H9 (cell line): Measurements from ENCODE around the gene PEX7. TPM values are rescaled to one million over a fixed set of nuclear protein-coding genes. Genes with fewer than 3 reads are reported as not detected.

Experiments used
- DNase-seq: peaks from one replicate; pipeline ENCODE4 v3.0.0-alpha.2; 2017
- H2AFZ ChIP-seq: one replicate; pipeline ENCODE4 v1.6.1; 2013; ENCODE audit warnings: mild to moderate bottlenecking, low read length, control low read depth, moderate library complexity
- H2AK5ac ChIP-seq: 2 replicates; pipeline ENCODE4 v1.6.1; 2013; ENCODE audit warnings: low read length, control low read depth, mixed read lengths; ENCODE audit not compliant: insufficient read length
- H2BK120ac ChIP-seq: one replicate; pipeline ENCODE4 v1.6.1; 2013; ENCODE audit warnings: low read depth, mild to moderate bottlenecking, low read length, control low read depth, inconsistent platforms; ENCODE audit not compliant: poor library complexity, severe bottlenecking
- H2BK12ac ChIP-seq: 2 replicates; pipeline ENCODE4 v1.6.1; 2013; ENCODE audit warnings: low read length, control low read depth, mixed read lengths, low read depth; ENCODE audit not compliant: insufficient read length
- H2BK15ac ChIP-seq: 2 replicates; pipeline ENCODE4 v1.6.1; 2013; ENCODE audit warnings: low read depth, low read length, control low read depth
- H2BK20ac ChIP-seq: one replicate; pipeline ENCODE4 v1.6.1; 2013; ENCODE audit warnings: low read depth, mild to moderate bottlenecking, low read length, control low read depth, inconsistent platforms; ENCODE audit not compliant: poor library complexity, severe bottlenecking
- H2BK5ac ChIP-seq: 2 replicates; pipeline ENCODE4 v1.6.1; 2013; ENCODE audit warnings: low read length, control low read depth, mixed read lengths; ENCODE audit not compliant: insufficient read length
- H3K14ac ChIP-seq: 2 replicates; pipeline ENCODE4 v1.6.1; 2013; ENCODE audit warnings: low read length, control low read depth; ENCODE audit not compliant: insufficient read depth
- H3K18ac ChIP-seq: 2 replicates; pipeline ENCODE4 v1.6.1; 2013; ENCODE audit warnings: low read depth, mild to moderate bottlenecking, mixed read lengths, low read length, control low read depth; ENCODE audit not compliant: insufficient read length
- H3K23ac ChIP-seq: 2 replicates; pipeline ENCODE4 v1.6.1; 2013; ENCODE audit warnings: low read length, control low read depth, mixed read lengths, low read depth; ENCODE audit not compliant: insufficient read length
- H3K23me2 ChIP-seq: 2 replicates; pipeline ENCODE4 v1.6.1; 2013; ENCODE audit warnings: low read depth, mild to moderate bottlenecking, mixed read lengths, low read length, control low read depth; ENCODE audit not compliant: insufficient read length, poor library complexity, severe bottlenecking
- H3K27ac ChIP-seq: 2 replicates; pipeline ENCODE4 v1.5.1; 2013; ENCODE audit warnings: low read length, control low read depth, mixed read lengths, low read depth; ENCODE audit not compliant: insufficient read length
- H3K27me3 ChIP-seq: 2 replicates; pipeline ENCODE4 v1.6.1; 2013; ENCODE audit warnings: low read length, control low read depth, inconsistent platforms; ENCODE audit not compliant: insufficient read depth
- H3K4ac ChIP-seq: 2 replicates; pipeline ENCODE4 v1.6.1; 2013; ENCODE audit warnings: low read depth, mild to moderate bottlenecking, control low read depth, inconsistent platforms, low read length, moderate library complexity
- H3K4me1 ChIP-seq: 2 replicates; pipeline ENCODE4 v1.6.1; 2013; ENCODE audit warnings: low read length, control low read depth, inconsistent platforms; ENCODE audit not compliant: insufficient read depth
- H3K4me2 ChIP-seq: 2 replicates; pipeline ENCODE4 v1.6.1; 2013; ENCODE audit warnings: low read length, control low read depth, mixed read lengths; ENCODE audit not compliant: insufficient read length, insufficient read depth
- H3K56ac ChIP-seq: 2 replicates; pipeline ENCODE4 v1.6.1; 2013; ENCODE audit warnings: low read depth, mild to moderate bottlenecking, mixed read lengths, low read length, control low read depth; ENCODE audit not compliant: insufficient read length
- H3K79me1 ChIP-seq: 2 replicates; pipeline ENCODE4 v1.6.1; 2013; ENCODE audit warnings: low read depth, mild to moderate bottlenecking, moderate library complexity, low read length, control low read depth, inconsistent platforms; ENCODE audit not compliant: insufficient read depth, poor library complexity, severe bottlenecking
- H3K79me2 ChIP-seq: 2 replicates; pipeline ENCODE4 v1.6.1; 2013; ENCODE audit warnings: low read length, control low read depth, inconsistent platforms; ENCODE audit not compliant: insufficient read depth
- H3K9ac ChIP-seq: 2 replicates; pipeline ENCODE4 v1.6.1; 2013; ENCODE audit warnings: low read length, control low read depth, mixed read lengths; ENCODE audit not compliant: insufficient read length; ENCODE audit errors: extremely low read depth
- H3K9me3 ChIP-seq: one replicate; pipeline ENCODE4 v1.6.1; 2013; ENCODE audit warnings: low read depth, low read length, inconsistent platforms; ENCODE audit not compliant: control insufficient read depth
- H3T11ph ChIP-seq: one replicate; pipeline ENCODE4 v1.6.1; 2013; ENCODE audit warnings: mild to moderate bottlenecking, low read length, control low read depth, inconsistent platforms
- H4K20me1 ChIP-seq: one replicate; pipeline ENCODE4 v1.6.1; 2013; ENCODE audit not compliant: control insufficient read depth, insufficient read length, insufficient read depth
- H4K5ac ChIP-seq: 2 replicates; pipeline ENCODE4 v1.6.1; 2013; ENCODE audit warnings: low read depth, mild to moderate bottlenecking, mixed read lengths, low read length, control low read depth; ENCODE audit not compliant: insufficient read length
- H4K8ac ChIP-seq: replicated peaks from 2 replicates; pipeline ENCODE4 v1.6.1; 2013; ENCODE audit warnings: low read length, control low read depth, mixed read lengths, low read depth; ENCODE audit not compliant: insufficient read length
- H4K91ac ChIP-seq: 2 replicates; pipeline ENCODE4 v1.6.1; 2013; ENCODE audit warnings: low read depth, mild to moderate bottlenecking, moderate library complexity, mixed read lengths, low read length, control low read depth; ENCODE audit not compliant: insufficient read length
- H3K27ac Mint-ChIP-seq, 3 experiments: 2 replicates in 2 of 3; 3 replicates in 1 of 3; pipeline ENCODE4 v1.8.0; 2020 to 2021; ENCODE audit warnings: mixed read lengths in 3 of 3, mild to moderate bottlenecking in 1 of 3, moderate library complexity in 1 of 3
- H3K27me3 Mint-ChIP-seq: 2 replicates; pipeline ENCODE4 v1.8.0; 2021; ENCODE audit warnings: low read depth, mild to moderate bottlenecking, moderate library complexity, mixed read lengths
- H3K36me3 Mint-ChIP-seq, 3 experiments: 2 replicates in 2 of 3; 3 replicates in 1 of 3; pipeline ENCODE4 v1.8.0; 2020 to 2021; ENCODE audit warnings: low read depth in 3 of 3, mixed read lengths in 3 of 3; ENCODE audit not compliant: insufficient read depth in 1 of 3
- H3K4me1 Mint-ChIP-seq, 2 experiments: 2 replicates each; pipeline ENCODE4 v1.8.0; 2020; ENCODE audit warnings: mixed read lengths in 2 of 2
- H3K4me3 Mint-ChIP-seq, 2 experiments: 2 replicates in 1 of 2; 3 replicates in 1 of 2; pipeline ENCODE4 v1.8.0; 2020 to 2021; ENCODE audit warnings: mild to moderate bottlenecking in 2 of 2, mixed read lengths in 2 of 2, moderate library complexity in 1 of 2
- H3K9me3 Mint-ChIP-seq, 2 experiments: 2 replicates in 1 of 2; 3 replicates in 1 of 2; pipeline ENCODE4 v1.8.0; 2020; ENCODE audit warnings: mild to moderate bottlenecking in 2 of 2, mixed read lengths in 2 of 2, moderate library complexity in 1 of 2
- CTCF ChIP-seq: fragments of 200-600 bp; sonication (generic); conservative IDR thresholded peaks from 3 replicates; pipeline ENCODE4 v1.8.0; 2021; ENCODE audit warnings: antibody characterized with exemption, mild to moderate bottlenecking
- WGBS: extraction: QIAGEN DNeasy Blood & Tissue Kit; methylation state at CpG from one replicate; pipeline ENCODE4 v1.1.7; 2013; ENCODE audit warnings: missing lambda C conversion rate, low lambda C conversion rate, mixed read lengths; ENCODE audit not compliant: insufficient read length; ENCODE audit errors: extremely low coverage; 5-methylcytosine and 5-hydroxymethylcytosine counted together
- total RNA-seq: library from RNA; stranded (reverse); gene quantifications from 2 replicates; pipeline ENCODE4 v1.2.1, GENCODE V29; 2021

PEX7 gene
- total RNA-seq, 1 experiment from 2014 or later: 8.4 TPM

- DNase-seq: peak; percentile 43
- no peak overlapping the region for H3K9ac ChIP-seq
Measured at GRCh38 chr6:136921381-136921935, 99.1 kb downstream of the PEX7 start.

More at GRCh38 chr6:136921381-136921935, 99.1 kb downstream of the PEX7 start:
- H3K18ac ChIP-seq: no peak overlapping the region
- H3K9me3 ChIP-seq: no peaks in the 10 kb centered on the region
- no peaks in the 10 kb centered on the region for H3K79me1 ChIP-seq
- Mint-ChIP-seq H3K9me3 (no peaks in the 10 kb centered on the region; a peak in 1 of 5 replicates), H3K27ac (no peak overlapping the region), H3K36me3 (no peaks in the 10 kb centered on the region; a peak in 2 of 7 replicates), H3K4me3 (peak overlapping the region; percentile 65 to 82), H3K27me3 (peaks cover 77% of the 10 kb centered on the region), H3K4me1 (peaks cover 6 to 19% of the 10 kb centered on the region in 2 experiments)
- no peak overlapping the region for H2BK12ac ChIP-seq
- no peak overlapping the region for H3K4ac ChIP-seq
- H3K27me3 ChIP-seq: peaks cover 26% of the 10 kb centered on the region; the same call in 1 of the 2 replicates
- H3K23me2 ChIP-seq: peaks cover 25% of the 10 kb centered on the region
- H4K5ac ChIP-seq: no peak overlapping the region
- no peak overlapping the region for H2BK120ac ChIP-seq
- H4K20me1 ChIP-seq: no peaks in the 10 kb centered on the region
- H3K4me1 ChIP-seq: peaks cover 2% of the 10 kb centered on the region; the same call in 1 of the 2 replicates
- TF ChIP-seq CTCF: no peak
- H3K27ac ChIP-seq: no peak overlapping the region
- H2AFZ ChIP-seq: no peak overlapping the region
- H3K4me2 ChIP-seq: peak overlapping the region; percentile 55
- no peak overlapping the region for H2BK20ac ChIP-seq
- no peaks in the 10 kb centered on the region for H3K79me2 ChIP-seq
- no peak overlapping the region for H3K23ac ChIP-seq
- no peak overlapping the region for H4K91ac ChIP-seq
- no peak overlapping the region for H3K14ac ChIP-seq
- H2BK15ac ChIP-seq: no peak overlapping the region
- H3T11ph ChIP-seq: no peak overlapping the region
- H3K56ac ChIP-seq: no peak overlapping the region
- no peak overlapping the region for H4K8ac ChIP-seq
- no peak overlapping the region for H2BK5ac ChIP-seq
- no peak overlapping the region for H2AK5ac ChIP-seq
- no CpG with 5 or more reads among the region's 59 CpGs for whole genome bisulfite sequencing
